Urothelium cell line (cell line): Measurements from ENCODE around the gene RAB27A.
A peak's percentile ranks its signal among the peaks of the same experiment; 100 is the strongest.

Source experiments
- DNase-seq: peaks from one replicate; pipeline ENCODE4 v3.0.0; 2011; ENCODE audit warnings: low spot score, mixed read lengths
- FAIRE-seq: peaks from 2 replicates; lab custom pipeline; 2011; peaks lifted over from hg19 to GRCh38; lab: Jason Lieb, UNC

The RAB27A gene

GRCh38 chr15:55230953-55231352 lies 58.7 kb downstream of the RAB27A start:
- no peak for FAIRE-seq
- DNase-seq = no peak

GRCh38 chr15:55230051-55230670 lies 59.5 kb downstream of the RAB27A start:
- no peak for DNase-seq
- no peak for FAIRE-seq

GRCh38 chr15:55226127-55226526 lies 63.5 kb downstream of the RAB27A start:
- DNase-seq (no peak), FAIRE-seq (no peak)

GRCh38 chr15:55224892-55225291 lies 64.7 kb downstream of the RAB27A start:
- DNase-seq (no peak), FAIRE-seq (no peak)

- DNase-seq = no peak
- no peak for FAIRE-seq
Measured at GRCh38 chr15:55222588-55222987, 67.0 kb downstream of the RAB27A start.

GRCh38 chr15:55221090-55222011 lies 68.3 kb downstream of the RAB27A start:
- FAIRE-seq (no peak), DNase-seq (peak; percentile 21)

GRCh38 chr15:55220606-55221005 lies 69.0 kb downstream of the RAB27A start:
- no peak for DNase-seq
- no peak for FAIRE-seq

- no peak for FAIRE-seq
- DNase-seq = no peak
Measured at GRCh38 chr15:55218056-55218455, 71.6 kb downstream of the RAB27A start.

- FAIRE-seq (no peak), DNase-seq (no peak)
Measured at GRCh38 chr15:55204464-55204863, 85.1 kb downstream of the RAB27A start.

- FAIRE-seq = no peak
- no peak for DNase-seq
Measured at GRCh38 chr15:55202206-55202605, 87.4 kb downstream of the RAB27A start.

- FAIRE-seq (no peak), DNase-seq (no peak)
Measured at GRCh38 chr15:55198706-55199105, 90.9 kb downstream of the RAB27A start.

GRCh38 chr15:55197719-55198118 lies 91.9 kb downstream of the RAB27A start:
- FAIRE-seq = no peak

GRCh38 chr15:55197362-55197705 lies 92.3 kb downstream of the RAB27A start:
- FAIRE-seq (no peak), DNase-seq (no peak)

More at GRCh38 chr15:55197719-55198118, 91.9 kb downstream of the RAB27A start:
- DNase-seq = no peak

GRCh38 chr15:55196458-55197361 lies 92.9 kb downstream of the RAB27A start, which contains the start of gene RSL24D1:
RSL24D1 (minus strand) TSS chr15:55196941; CDS start chr15:55196890, 51 bp downstream.
- DNase-seq (peak; percentile 92), FAIRE-seq (peak; percentile 84)

- DNase-seq (no peak), FAIRE-seq (no peak)
Measured at GRCh38 chr15:55195996-55196395, 93.6 kb downstream of the RAB27A start.

GRCh38 chr15:55194256-55194655 lies 95.4 kb downstream of the RAB27A start:
- FAIRE-seq (no peak), DNase-seq (no peak)

- FAIRE-seq (no peak), DNase-seq (no peak)
Measured at GRCh38 chr15:55186331-55186730, 103.3 kb downstream of the RAB27A start.

- DNase-seq = no peak
- no peak for FAIRE-seq
Measured at GRCh38 chr15:55183679-55184078, 105.9 kb downstream of the RAB27A start.

GRCh38 chr15:55179141-55179540 lies 110.5 kb downstream of the RAB27A start:
- FAIRE-seq = no peak

GRCh38 chr15:55170361-55170760 lies 119.3 kb downstream of the RAB27A start:
- DNase-seq (no peak), FAIRE-seq (no peak)

More at GRCh38 chr15:55179141-55179540, 110.5 kb downstream of the RAB27A start:
- DNase-seq = no peak
